OCI-LY1 (cell line): ENCODE measurements around the gene BANF2.

Experiments
- CTCF ChIP-seq: fragments of 200-600 bp; sonication (generic), shearing (Covaris generic); IDR thresholded peaks from 2 replicates; pipeline ENCODE4 v1.5.1; 2017; ENCODE audit warnings: mild to moderate bottlenecking, antibody characterized with exemption, low read length, moderate library complexity, mixed read lengths
- EZH2 ChIP-seq: fragments of 200-600 bp; sonication (generic), shearing (Covaris generic); IDR thresholded peaks from 2 replicates; pipeline ENCODE4 v1.8.0; 2017; ENCODE audit warnings: borderline replicate concordance, mixed run types, mild to moderate bottlenecking, antibody characterized with exemption, low read length, moderate library complexity, mixed read lengths

- TF ChIP-seq CTCF (no peak), EZH2 (no peak)
These were observed 23.5 kb downstream of the BANF2 start for GRCh38 chr20:17723301-17723691.
